Measurements from ENCODE around the gene IQUB.

DNA sequence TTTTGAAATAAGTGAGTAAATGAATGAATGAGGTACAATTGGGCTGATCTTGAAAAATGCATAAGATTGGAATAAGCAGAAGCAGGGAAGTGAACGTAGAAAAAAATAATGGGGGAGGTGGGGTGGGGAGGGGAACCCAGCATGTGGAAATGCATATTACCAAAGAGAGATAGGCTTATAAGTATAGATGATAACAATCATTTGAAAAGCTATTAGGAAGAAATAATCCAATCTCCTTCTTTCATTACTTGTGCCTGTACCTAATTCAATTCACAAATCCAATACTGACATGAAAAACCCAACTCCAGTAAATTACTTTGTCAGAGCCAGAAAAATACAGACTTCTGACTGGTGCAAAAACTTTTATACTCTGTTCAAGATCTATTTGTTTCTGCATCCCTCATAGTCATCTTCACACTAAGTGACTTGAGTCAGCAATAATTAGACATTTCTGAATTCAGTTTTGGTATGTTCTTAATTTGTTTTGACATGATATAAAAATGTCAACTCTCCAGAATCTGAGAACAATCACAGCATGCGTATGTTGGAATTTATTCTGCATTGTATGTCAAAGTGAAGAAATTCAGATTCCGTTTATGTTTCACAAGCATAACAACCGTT, 99.2 kb downstream of the IQUB start:
- TF ChIP-seq, protein P1, sequence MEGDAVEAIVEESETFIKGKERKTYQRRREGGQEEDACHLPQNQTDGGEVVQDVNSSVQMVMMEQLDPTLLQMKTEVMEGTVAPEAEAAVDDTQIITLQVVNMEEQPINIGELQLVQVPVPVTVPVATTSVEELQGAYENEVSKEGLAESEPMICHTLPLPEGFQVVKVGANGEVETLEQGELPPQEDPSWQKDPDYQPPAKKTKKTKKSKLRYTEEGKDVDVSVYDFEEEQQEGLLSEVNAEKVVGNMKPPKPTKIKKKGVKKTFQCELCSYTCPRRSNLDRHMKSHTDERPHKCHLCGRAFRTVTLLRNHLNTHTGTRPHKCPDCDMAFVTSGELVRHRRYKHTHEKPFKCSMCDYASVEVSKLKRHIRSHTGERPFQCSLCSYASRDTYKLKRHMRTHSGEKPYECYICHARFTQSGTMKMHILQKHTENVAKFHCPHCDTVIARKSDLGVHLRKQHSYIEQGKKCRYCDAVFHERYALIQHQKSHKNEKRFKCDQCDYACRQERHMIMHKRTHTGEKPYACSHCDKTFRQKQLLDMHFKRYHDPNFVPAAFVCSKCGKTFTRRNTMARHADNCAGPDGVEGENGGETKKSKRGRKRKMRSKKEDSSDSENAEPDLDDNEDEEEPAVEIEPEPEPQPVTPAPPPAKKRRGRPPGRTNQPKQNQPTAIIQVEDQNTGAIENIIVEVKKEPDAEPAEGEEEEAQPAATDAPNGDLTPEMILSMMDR (IDR thresholded peaks at IDR 0.05; ENCODE audit: low read depth, low read length, poor library complexity, severe bottlenecking) = no peak
- no peak for TF ChIP-seq EZH2phosphoT487 (IDR thresholded peaks at IDR 0.05; ENCODE audit: borderline replicate concordance, low read length)

Data from DOHH2 (cell line).